Measurements from ENCODE around the gene CD38. TPM values are rescaled to one million over a fixed set of nuclear protein-coding genes. Genes with fewer than 3 reads are reported as not detected.
A peak's percentile ranks its signal among the peaks of the same experiment; 100 is the strongest.
"Not testable (repeated sequence)": the region's sequence is repeated elsewhere in the genome, so short reads cannot be mapped to it uniquely, and the experiment has no call there.

The CD38 gene
- total RNA-seq, 2 donors from 2014 or later: 94.7 to 179 TPM

DNA sequence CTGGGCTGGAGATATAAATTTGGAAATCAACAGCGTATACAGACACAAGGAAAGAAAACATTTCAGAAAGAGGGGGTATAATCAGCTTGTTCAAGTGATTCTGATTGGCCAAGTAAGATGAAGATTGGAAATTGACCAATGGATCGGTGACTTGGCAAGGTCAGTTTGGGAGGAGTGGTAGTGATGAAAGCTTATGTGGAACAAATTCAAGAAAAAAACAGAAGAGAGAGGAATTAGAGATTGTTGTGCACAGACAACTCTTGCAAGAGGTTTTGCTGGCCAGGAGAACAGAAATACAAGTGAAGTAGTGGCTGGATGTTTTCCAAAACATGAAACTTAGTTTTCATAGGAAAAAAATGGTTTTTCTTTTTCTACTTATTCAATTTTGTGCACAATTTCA, 16.3 kb downstream of the CD38 start:
- H3K9me3 Mint-ChIP-seq: peaks cover 4% of the 10 kb centered on the region
- no peak for ATAC-seq
- peak overlapping the region; percentile 44 for H3K4me3 Mint-ChIP-seq
- peaks cover 16% of the 10 kb centered on the region for H3K36me3 Mint-ChIP-seq
- H3K4me1 Mint-ChIP-seq (ENCODE audit: low read depth in 2 of 2): peaks cover 33 to 48% of the 10 kb centered on the region in 2 donors
- DNase-seq (ENCODE audit: low spot score): no peak
- H3K27me3 Mint-ChIP-seq: no peaks in the 10 kb centered on the region
- H3K27ac Mint-ChIP-seq: peak overlapping the region; percentile 33 to 56

DNA sequence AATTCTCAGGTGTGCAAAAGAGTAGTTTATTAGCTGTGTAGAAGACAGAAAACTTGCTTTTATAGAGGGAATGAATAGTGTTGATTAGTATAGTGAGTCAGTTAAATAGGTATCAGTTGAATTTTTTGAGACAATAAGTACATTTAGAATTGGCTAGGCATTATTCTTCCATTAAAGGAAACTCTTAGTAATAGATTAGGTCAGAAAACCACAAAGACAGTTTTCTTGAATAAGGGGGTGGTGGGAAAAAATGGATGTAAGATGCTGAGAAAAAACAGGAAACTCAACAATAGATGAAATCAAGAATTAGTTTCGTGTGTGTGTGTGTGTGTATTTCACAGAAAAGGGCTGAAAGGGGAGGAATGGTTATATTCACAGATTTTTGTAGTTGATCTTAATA, 16.8 kb downstream of the CD38 start:
- Mint-ChIP-seq H3K9me3 (peaks cover 4% of the 10 kb centered on the region), H3K27me3 (no peaks in the 10 kb centered on the region), H3K4me1 (ENCODE audit: low read depth in 2 of 2) (peaks cover 38 to 52% of the 10 kb centered on the region in 2 donors), H3K36me3 (peaks cover 16% of the 10 kb centered on the region), H3K27ac (peak overlapping the region; percentile 33 to 56), H3K4me3 (peak overlapping the region; percentile 68)
- DNase-seq (ENCODE audit: low spot score) (no peak), ATAC-seq (no peak)

DNA sequence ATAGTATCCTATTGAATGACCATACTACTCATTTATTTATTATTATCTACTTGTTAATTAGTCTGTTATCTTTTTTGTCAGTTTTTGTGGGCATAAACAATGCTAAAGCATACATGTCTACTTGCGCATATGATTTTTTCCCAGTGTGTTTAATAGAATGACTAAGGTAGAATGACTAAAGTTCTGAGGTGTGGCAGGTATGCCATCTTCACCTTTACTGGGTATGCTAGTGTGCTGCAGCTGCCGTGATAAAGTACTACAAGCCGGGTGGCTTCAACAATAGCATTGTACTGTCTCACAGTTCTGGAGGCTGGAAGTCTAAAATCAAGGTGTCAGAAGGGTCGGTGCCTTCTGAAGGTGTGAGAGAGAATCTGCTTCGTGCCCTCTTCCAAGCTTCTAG, 19.2 kb downstream of the CD38 start:
- Mint-ChIP-seq H3K4me1 (ENCODE audit: low read depth in 2 of 2) (peaks cover 45 to 56% of the 10 kb centered on the region in 2 donors), H3K9me3 (peaks cover 4% of the 10 kb centered on the region), H3K4me3 (no peak overlapping the region), H3K27me3 (no peaks in the 10 kb centered on the region), H3K36me3 (peaks cover 16% of the 10 kb centered on the region), H3K27ac (no peak overlapping the region)
- no peak for ATAC-seq
- DNase-seq (ENCODE audit: low spot score): no peak

DNA sequence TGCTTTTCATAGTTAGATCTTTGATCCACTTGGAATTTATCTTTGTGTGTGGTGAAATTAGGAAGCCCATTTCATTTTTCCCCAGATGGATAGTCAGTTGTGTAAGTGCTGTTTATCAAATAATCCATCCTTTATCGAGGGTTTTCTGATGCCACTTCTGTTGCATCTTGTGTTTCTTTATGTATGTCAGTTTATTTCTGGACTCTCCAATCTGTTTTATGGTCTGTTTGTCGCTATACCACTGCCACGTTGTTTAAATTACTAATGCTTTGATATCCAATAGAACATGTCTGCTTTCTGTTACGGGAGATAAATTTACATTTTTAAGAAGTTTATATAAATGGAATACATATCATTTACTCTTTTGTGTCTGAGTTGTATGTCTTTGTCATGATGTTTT, 21.0 kb downstream of the CD38 start:
- peaks cover 34 to 41% of the 10 kb centered on the region in 2 donors for H3K4me1 Mint-ChIP-seq (ENCODE audit: low read depth in 2 of 2)
- peaks cover 3% of the 10 kb centered on the region for H3K9me3 Mint-ChIP-seq
- no peak for DNase-seq (ENCODE audit: low spot score)
- peaks cover 2% of the 10 kb centered on the region for H3K36me3 Mint-ChIP-seq
- no peak for ATAC-seq
- peak overlapping the region in 1 of 2 donors; percentile 47 for H3K27ac Mint-ChIP-seq
- H3K27me3 Mint-ChIP-seq: no peaks in the 10 kb centered on the region
- H3K4me3 Mint-ChIP-seq: no peak overlapping the region

DNA sequence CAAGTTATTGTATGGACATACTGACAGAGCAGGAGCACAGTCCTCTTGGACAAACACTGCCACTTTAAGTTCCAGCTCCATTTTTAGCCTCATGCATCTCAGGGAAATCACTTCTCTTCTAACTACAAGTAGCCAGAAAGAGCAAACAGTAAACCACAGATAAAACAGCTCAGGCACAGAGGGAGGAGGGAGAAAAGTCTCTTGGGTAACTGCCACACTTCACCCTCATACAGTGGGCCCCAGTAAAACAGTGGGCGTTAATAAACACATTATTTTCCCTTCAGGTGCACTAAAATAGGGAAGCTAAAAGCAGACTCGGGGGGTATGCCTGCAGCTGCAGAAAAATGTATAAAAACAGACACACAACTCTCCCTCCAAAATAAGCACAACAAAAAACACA, 21.6 kb downstream of the CD38 start:
- Mint-ChIP-seq H3K9me3 (no peaks in the 10 kb centered on the region), H3K27ac (peak overlapping the region in 1 of 2 donors; percentile 47), H3K4me3 (no peak overlapping the region), H3K27me3 (no peaks in the 10 kb centered on the region), H3K36me3 (no peaks in the 10 kb centered on the region), H3K4me1 (ENCODE audit: low read depth in 2 of 2) (peaks cover 32 to 35% of the 10 kb centered on the region in 2 donors)
- DNase-seq (ENCODE audit: low spot score) (no peak), ATAC-seq (no peak)

DNA sequence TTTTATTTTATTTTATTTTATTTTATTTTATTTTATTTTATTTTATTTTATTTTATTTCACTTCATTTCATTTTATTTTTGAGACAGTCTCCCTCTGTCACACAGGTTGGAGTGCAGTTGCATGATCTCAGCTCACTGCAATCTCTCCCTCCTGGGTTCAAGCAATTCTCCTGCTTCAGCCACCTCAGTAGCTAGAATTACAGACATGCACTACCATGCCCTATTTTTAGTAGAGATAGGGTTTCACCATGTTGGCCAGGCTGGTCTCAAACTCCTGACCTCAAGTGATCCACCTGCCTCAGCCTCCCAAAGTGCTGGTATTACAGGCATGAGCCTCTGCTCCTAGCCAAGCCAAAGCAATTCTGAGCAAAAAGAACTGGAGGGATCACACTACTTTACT, 24.4 kb downstream of the CD38 start:
- H3K36me3 Mint-ChIP-seq; H3K27ac Mint-ChIP-seq; ATAC-seq; H3K27me3 Mint-ChIP-seq; H3K4me3 Mint-ChIP-seq; DNase-seq (ENCODE audit: low spot score); H3K9me3 Mint-ChIP-seq: not testable (repeated sequence)
- peaks cover 48 to 50% of the 10 kb centered on the region in 2 donors for H3K4me1 Mint-ChIP-seq (ENCODE audit: low read depth in 2 of 2)

DNA sequence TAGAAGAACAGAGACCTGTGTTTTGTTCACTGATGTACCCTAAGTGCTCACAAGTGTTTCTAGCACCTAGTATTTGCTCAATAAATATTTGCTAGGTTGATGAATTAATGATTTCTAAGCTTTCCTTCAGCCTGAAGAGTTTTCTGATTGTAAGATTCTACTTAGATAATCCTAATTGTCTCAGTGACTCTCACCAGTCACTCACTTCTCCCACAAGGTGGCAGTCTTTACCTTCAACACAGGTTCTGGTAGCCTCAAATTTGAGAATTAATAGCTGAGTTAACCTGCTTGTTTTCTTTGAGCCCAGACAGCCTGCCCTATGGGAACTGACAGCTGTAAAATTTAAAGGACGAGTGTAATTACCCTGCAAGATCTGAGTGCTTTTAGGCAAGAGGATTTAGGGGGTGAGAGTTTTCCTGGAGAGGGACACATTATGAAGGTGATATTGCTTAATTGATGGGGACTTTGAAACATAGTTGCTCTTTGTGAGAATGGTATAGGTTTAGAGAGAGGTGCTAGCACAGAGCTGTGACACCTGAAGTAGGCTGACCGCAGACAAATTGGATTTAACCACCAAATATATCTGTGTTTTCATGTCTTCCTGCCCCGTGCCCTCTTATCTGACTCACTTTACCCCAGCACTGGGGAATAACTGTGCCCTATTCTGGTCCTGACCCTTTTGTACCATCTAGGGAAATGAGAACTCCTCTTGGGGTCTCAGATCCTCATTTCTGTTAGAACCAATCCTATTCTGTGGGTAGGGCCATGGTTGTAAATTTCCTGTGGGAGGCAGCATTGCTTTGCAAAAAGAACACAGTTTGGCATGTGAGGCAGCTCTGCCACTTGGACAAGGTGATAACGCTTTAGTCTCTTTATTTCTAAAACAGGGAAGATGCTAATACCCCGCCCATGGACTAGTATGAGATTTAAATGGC, 27.7 kb downstream of the CD38 start:
- H3K4me3 Mint-ChIP-seq: no peak overlapping the region
- peak overlapping the region; percentile 36 to 68 for H3K27ac Mint-ChIP-seq
- H3K4me1 Mint-ChIP-seq (ENCODE audit: low read depth in 2 of 2): peaks cover 49 to 54% of the 10 kb centered on the region in 2 donors
- DNase-seq (ENCODE audit: low spot score) (no peak), ATAC-seq (peak in 1 of 2 donors; percentile 58)
- H3K36me3 Mint-ChIP-seq: no peaks in the 10 kb centered on the region
- H3K9me3 Mint-ChIP-seq: no peaks in the 10 kb centered on the region
- H3K27me3 Mint-ChIP-seq: no peaks in the 10 kb centered on the region

DNA sequence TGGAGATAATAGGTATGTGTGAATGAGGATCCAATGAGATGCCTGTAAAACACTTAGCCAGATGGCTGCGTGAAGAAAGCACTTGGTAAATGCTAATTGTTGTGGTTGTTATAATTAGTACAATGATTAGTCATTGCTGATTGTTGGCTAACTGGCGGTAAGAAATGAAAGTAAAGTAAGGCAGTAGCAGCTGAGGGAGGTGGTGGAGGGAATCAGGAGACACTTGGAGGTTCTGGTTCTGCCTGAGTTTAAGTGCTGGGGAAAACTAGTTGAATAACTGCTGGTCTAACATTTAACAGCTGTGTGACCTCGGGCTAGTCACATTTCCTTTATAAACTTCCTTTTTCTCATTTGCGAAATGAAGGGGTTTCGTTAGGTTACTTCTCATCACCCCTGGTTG, 30.9 kb downstream of the CD38 start:
- Mint-ChIP-seq H3K27me3 (no peaks in the 10 kb centered on the region), H3K27ac (peak overlapping the region; percentile 12 to 78), H3K4me1 (ENCODE audit: low read depth in 2 of 2) (peaks cover 65 to 67% of the 10 kb centered on the region in 2 donors), H3K9me3 (no peaks in the 10 kb centered on the region), H3K4me3 (peak overlapping the region; percentile 69), H3K36me3 (no peaks in the 10 kb centered on the region)
- ATAC-seq: peak; percentile 89 to 91
- DNase-seq (ENCODE audit: low spot score): no peak

DNA sequence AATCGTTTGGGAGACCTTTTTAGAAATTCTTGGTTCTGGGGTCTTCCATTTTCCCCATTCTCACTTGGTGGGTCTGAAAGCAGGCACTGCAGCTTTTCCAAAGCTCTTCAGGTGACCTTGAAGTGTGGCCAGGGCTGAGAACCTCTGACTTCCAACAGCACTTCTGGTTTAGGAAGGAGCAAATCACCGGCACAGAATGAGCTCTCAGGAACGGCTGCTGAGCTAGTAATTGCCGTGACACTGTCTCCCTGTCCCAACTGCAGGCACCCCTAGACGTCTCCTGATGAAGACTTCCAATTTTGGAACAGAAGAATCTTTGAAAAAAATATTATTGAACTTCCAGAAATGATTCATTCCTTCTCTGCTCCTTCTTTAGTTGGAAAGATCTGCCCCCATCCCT, 31.3 kb downstream of the CD38 start:
- H3K27ac Mint-ChIP-seq: peak overlapping the region; percentile 12 to 78
- H3K9me3 Mint-ChIP-seq: no peaks in the 10 kb centered on the region
- no peaks in the 10 kb centered on the region for H3K27me3 Mint-ChIP-seq
- H3K4me3 Mint-ChIP-seq: peak overlapping the region; percentile 69
- ATAC-seq (no peak), DNase-seq (ENCODE audit: low spot score) (no peak)
- no peaks in the 10 kb centered on the region for H3K36me3 Mint-ChIP-seq
- peaks cover 65 to 69% of the 10 kb centered on the region in 2 donors for H3K4me1 Mint-ChIP-seq (ENCODE audit: low read depth in 2 of 2)

DNA sequence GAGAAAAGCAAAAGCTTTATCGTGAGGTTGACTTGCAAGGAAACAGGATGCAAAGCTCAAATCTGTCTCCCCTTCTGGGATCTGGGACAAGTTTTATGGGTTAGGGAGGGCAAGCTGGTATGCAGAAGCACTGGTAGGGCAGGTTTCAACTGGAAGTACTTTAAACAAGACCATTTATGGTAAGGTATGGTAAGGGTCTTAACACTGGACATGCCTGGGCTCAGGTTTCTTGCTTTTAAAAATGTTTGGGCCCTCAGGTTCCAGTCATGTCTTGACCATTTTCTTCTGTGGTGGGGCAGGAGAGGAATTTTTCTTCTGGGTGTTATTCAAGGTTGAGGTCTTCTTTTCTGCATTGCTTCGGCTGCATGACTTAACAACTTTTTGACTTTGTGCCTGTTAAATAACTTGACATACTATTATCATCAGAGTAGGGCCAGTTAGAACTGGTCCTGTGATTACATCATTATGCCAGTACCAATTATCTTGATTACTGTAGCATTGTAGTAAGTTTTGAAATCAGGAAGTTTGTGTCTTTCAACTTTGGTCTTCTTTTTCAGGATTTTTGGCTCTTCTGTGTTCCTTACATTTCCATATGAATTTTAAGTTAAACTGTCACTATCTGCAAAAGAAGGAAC, 33.7 kb downstream of the CD38 start:
- Mint-ChIP-seq H3K36me3 (peaks cover 5% of the 10 kb centered on the region), H3K4me1 (ENCODE audit: low read depth in 2 of 2) (peaks cover 53 to 65% of the 10 kb centered on the region in 2 donors)

DNA sequence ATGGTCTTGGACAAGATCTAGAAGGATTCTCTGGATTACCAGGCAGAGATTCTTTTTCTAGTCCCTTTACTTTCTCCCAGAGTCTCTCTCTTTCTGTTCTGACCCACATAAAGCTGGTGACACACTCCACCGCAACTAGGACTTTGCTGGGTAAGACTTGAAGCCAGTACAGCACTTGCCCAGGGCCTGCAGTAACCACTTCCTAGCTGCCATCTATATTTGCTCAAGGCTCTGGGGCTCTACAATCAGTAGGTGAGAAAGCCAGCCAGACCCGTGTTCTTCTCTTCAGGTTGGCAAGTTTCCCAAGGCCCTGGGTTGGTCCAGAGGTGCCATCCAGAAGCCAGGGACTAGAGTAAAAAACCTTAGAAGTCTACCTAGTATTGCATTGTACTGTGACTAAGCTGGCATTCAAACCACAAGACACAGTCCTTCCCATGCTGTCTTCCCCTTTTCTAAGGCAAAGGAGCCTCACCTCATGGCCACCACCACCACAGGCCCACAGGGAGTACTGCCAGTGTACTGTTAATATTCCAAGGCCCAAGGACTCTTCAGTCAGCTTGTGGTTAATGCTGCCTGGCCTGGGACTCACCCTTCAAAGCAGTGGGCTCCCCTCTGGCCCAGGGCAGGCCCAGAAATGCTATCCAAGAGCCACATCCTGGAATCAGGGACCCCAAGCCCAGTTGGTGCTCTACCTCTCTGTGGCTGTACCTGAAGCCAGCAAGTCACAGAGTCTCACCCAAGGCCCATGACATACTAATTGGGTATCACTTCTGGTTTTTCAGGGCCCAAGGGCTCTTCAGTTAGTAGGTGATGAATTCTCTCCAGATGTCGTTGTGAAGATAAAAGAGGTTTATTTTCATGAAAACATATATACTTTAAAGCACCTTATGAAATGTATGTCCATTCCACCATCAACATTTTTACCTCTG, 54.7 kb downstream of the CD38 start:
- DNase-seq (ENCODE audit: low spot score): no peak
- peaks cover 42 to 43% of the 10 kb centered on the region in 2 donors for H3K4me1 Mint-ChIP-seq (ENCODE audit: low read depth in 2 of 2)
- no peaks in the 10 kb centered on the region for H3K27me3 Mint-ChIP-seq
- ATAC-seq: peak; percentile 63 to 80
- peaks cover 29% of the 10 kb centered on the region for H3K36me3 Mint-ChIP-seq
- peaks cover 3% of the 10 kb centered on the region for H3K9me3 Mint-ChIP-seq
- peak overlapping the region; percentile 37 to 89 for H3K27ac Mint-ChIP-seq
- H3K4me3 Mint-ChIP-seq: peak overlapping the region; percentile 11

More for the DNA sequence above, 33.7 kb downstream of the CD38 start:
- Mint-ChIP-seq H3K4me3 (no peak overlapping the region), H3K27me3 (no peaks in the 10 kb centered on the region), H3K27ac (peak overlapping the region; percentile 20 to 39), H3K9me3 (no peaks in the 10 kb centered on the region)
- no peak for DNase-seq (ENCODE audit: low spot score)
- ATAC-seq: no peak

DNA sequence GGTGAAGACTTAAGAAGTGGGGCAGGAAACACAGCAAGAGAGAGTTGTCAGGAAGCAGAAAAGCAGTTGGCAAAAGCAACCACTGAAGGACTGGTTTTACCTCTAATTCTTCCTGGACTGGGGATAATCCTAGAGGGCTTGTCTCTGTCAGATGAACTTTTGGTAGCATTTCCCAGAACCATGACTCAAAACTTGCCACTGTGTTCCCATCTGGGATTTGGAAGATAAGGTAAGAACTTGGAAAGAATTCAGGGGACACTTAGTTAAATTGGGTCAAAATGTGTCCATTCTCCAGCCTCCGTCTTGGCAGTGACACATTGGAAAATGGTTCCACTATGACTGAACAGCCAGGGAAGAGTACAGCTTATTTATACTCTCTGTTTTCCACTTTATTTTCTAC, 55.7 kb downstream of the CD38 start:
- H3K4me3 Mint-ChIP-seq: no peak overlapping the region
- H3K4me1 Mint-ChIP-seq (ENCODE audit: low read depth in 2 of 2): peaks cover 42 to 47% of the 10 kb centered on the region in 2 donors
- H3K36me3 Mint-ChIP-seq: peaks cover 27% of the 10 kb centered on the region
- peaks cover 3% of the 10 kb centered on the region for H3K9me3 Mint-ChIP-seq
- no peak for DNase-seq (ENCODE audit: low spot score)
- ATAC-seq: no peak
- H3K27ac Mint-ChIP-seq: peak overlapping the region in 1 of 2 donors; percentile 37
- no peaks in the 10 kb centered on the region for H3K27me3 Mint-ChIP-seq

DNA sequence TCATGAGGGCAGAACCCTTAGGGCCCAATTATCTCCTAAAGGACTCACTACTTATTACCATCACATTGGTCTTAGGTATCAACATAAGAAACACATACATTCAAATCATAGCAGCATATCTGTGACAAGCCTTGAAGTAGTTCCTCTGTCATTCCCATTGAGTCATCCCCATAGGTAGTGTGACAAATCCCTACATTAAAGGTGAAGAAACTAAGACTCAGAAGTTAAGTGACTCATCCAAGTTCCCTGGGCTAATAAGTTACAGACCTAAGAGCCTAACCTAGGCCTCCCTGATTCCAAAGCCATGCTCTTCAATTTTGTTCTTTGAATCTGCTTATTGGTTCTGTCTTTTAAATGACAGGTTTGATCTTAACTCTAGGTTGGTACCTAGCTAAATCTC, 58.2 kb downstream of the CD38 start:
- H3K36me3 Mint-ChIP-seq: peaks cover 22% of the 10 kb centered on the region
- no peak for ATAC-seq
- H3K9me3 Mint-ChIP-seq: no peaks in the 10 kb centered on the region
- DNase-seq (ENCODE audit: low spot score): no peak
- H3K27ac Mint-ChIP-seq: no peak overlapping the region
- H3K4me1 Mint-ChIP-seq (ENCODE audit: low read depth in 2 of 2): peaks cover 24 to 29% of the 10 kb centered on the region in 2 donors
- no peak overlapping the region for H3K4me3 Mint-ChIP-seq
- H3K27me3 Mint-ChIP-seq: no peaks in the 10 kb centered on the region
